Measurements from ENCODE around the gene GPR68. TPM values are rescaled to one million over a fixed set of nuclear protein-coding genes. Genes with fewer than 3 reads are reported as not detected.
"Not testable (repeated sequence)": the region's sequence is repeated elsewhere in the genome, so short reads cannot be mapped to it uniquely, and the experiment has no call there.

Gene GPR68
- total RNA-seq, 1 donor from 2014 or later, result 2.9 TPM

GRCh38 chr14:91187271-91187670, 57.2 kb downstream of the GPR68 start:
- DNase-seq, result no peak

GRCh38 chr14:91186515-91187066, 57.9 kb downstream of the GPR68 start:
- DNase-seq, result no peak

GRCh38 chr14:91185721-91186120, 58.8 kb downstream of the GPR68 start:
- no peak for DNase-seq

GRCh38 chr14:91184559-91184958, 59.9 kb downstream of the GPR68 start:
- DNase-seq, result no peak

GRCh38 chr14:91182753-91183152, 61.8 kb downstream of the GPR68 start:
- DNase-seq, result not testable (repeated sequence)

Other genes starting within 250 kb of the GPR68 start
- 33.1 TPM for gene RPS6KA5, start 184.1 kb downstream of the GPR68 start, total RNA-seq
- 96.1 TPM for gene DGLUCY, start 130.6 kb downstream of the GPR68 start, total RNA-seq
- 29.8 TPM for gene CCDC88C, start 173.1 kb upstream of the GPR68 start, total RNA-seq

All from tongue (tissue), 2 donors.